GM23248 (cell line): ENCODE measurements around the gene RIPK3. TPM values are rescaled to one million over a fixed set of nuclear protein-coding genes. Genes with fewer than 3 reads are reported as not detected.
A peak's percentile ranks its signal among the peaks of the same experiment; 100 is the strongest.

Source experiments
- DNase-seq: peaks from one replicate; pipeline ENCODE4 v3.0.0-alpha.2; 2015
- H2AFZ ChIP-seq: fragments of 200-600 bp; sonication (generic); 2 replicates; pipeline ENCODE4 v1.6.1; 2016; ENCODE audit warnings: antibody characterized with exemption
- H3F3A ChIP-seq: fragments of 200-600 bp; sonication (generic); 2 replicates; pipeline ENCODE4 v1.6.1; 2016; ENCODE audit warnings: mild to moderate bottlenecking, antibody characterized with exemption, mixed run types; ENCODE audit not compliant: insufficient read depth
- H3K27ac ChIP-seq: fragments of 200-600 bp; sonication (generic); 2 replicates; pipeline ENCODE4 v1.5.1; 2016; ENCODE audit warnings: mild to moderate bottlenecking
- H3K27me3 ChIP-seq: fragments of 200-600 bp; sonication (generic); replicated peaks from 2 replicates; pipeline ENCODE4 v1.6.1; 2016; ENCODE audit warnings: mild to moderate bottlenecking; ENCODE audit not compliant: insufficient read depth
- H3K36me3 ChIP-seq: fragments of 200-600 bp; sonication (generic); 2 replicates; pipeline ENCODE4 v1.6.1; 2016; ENCODE audit warnings: low read depth, mild to moderate bottlenecking
- H3K4me1 ChIP-seq: fragments of 200-600 bp; sonication (generic); 2 replicates; pipeline ENCODE4 v1.6.1; 2016; ENCODE audit warnings: mild to moderate bottlenecking; ENCODE audit not compliant: insufficient read depth
- H3K4me2 ChIP-seq: fragments of 200-600 bp; sonication (generic); one replicate; pipeline ENCODE4 v1.6.1; 2016; ENCODE audit warnings: mild to moderate bottlenecking; ENCODE audit not compliant: unreplicated experiment
- H3K4me3 ChIP-seq: fragments of 200-600 bp; sonication (generic); 2 replicates; pipeline ENCODE4 v1.5.1; 2016; ENCODE audit warnings: mild to moderate bottlenecking
- H3K79me2 ChIP-seq: fragments of 200-600 bp; sonication (generic); 2 replicates; pipeline ENCODE4 v1.6.1; 2016; ENCODE audit warnings: mild to moderate bottlenecking; ENCODE audit not compliant: insufficient read depth
- H3K9ac ChIP-seq: fragments of 200-600 bp; sonication (generic); 2 replicates; pipeline ENCODE4 v1.6.1; 2016; ENCODE audit warnings: mild to moderate bottlenecking
- H3K9me2 ChIP-seq: fragments of 200-600 bp; sonication (generic); 2 replicates; pipeline ENCODE4 v1.6.1; 2016; ENCODE audit warnings: mixed run types, mild to moderate bottlenecking, moderate library complexity; ENCODE audit not compliant: insufficient read depth
- H3K9me3 ChIP-seq: fragments of 200-600 bp; sonication (generic); one replicate; pipeline ENCODE4 v1.6.1; 2017; ENCODE audit warnings: low read depth
- H4K20me1 ChIP-seq: fragments of 200-600 bp; sonication (generic); 2 replicates; pipeline ENCODE4 v1.6.0; 2016; ENCODE audit not compliant: insufficient read depth
- EZH2 ChIP-seq: fragments of 200-600 bp; sonication (generic); IDR thresholded peaks from 2 replicates; pipeline ENCODE4 v1.6.1; 2018; ENCODE audit warnings: antibody characterized with exemption, mild to moderate bottlenecking; ENCODE audit not compliant: insufficient read depth, poor library complexity, severe bottlenecking
- EZH2phosphoT487 ChIP-seq: fragments of 200-600 bp; sonication (generic); IDR thresholded peaks from 2 replicates; pipeline ENCODE4 v1.6.1; 2018; ENCODE audit warnings: antibody characterized with exemption, moderate library complexity, mild to moderate bottlenecking, low read depth; ENCODE audit not compliant: insufficient read depth
- WGBS, 2 experiments: methylation state at CpG; one replicate each; pipeline ENCODE4 v1.1.6; 2015 to 2017; ENCODE audit warnings: low lambda C conversion rate in 2 of 2, low coverage in 1 of 2; ENCODE audit errors: missing lambda C conversion rate in 2 of 2; 5-methylcytosine and 5-hydroxymethylcytosine counted together
- in situ Hi-C: fragments of 300-500 bp; cut with MboI; formaldehyde crosslinking; loops from 2 replicates; pipeline ENCODE4 v1.15.0; 2020
- polyA plus RNA-seq: library from polyadenylated mRNA; unstranded; fragments of >200 nt; fragmentation: Nextera tagmentation; extraction: Ambion mirVana; gene quantifications from 2 replicates; pipeline ENCODE4 v1.2.1, GENCODE V29; 2016
- total RNA-seq: library from RNA; depleted of rRNA; stranded (reverse); fragments of >200 nt; shearing (Covaris generic); gene quantifications from 2 replicates; pipeline ENCODE4 v1.2.3, GENCODE V29; 2014

Gene RIPK3
- total and polyA plus RNA-seq, 2 experiments from 2014 or later: 2.2 to 5.1 TPM

DNA sequence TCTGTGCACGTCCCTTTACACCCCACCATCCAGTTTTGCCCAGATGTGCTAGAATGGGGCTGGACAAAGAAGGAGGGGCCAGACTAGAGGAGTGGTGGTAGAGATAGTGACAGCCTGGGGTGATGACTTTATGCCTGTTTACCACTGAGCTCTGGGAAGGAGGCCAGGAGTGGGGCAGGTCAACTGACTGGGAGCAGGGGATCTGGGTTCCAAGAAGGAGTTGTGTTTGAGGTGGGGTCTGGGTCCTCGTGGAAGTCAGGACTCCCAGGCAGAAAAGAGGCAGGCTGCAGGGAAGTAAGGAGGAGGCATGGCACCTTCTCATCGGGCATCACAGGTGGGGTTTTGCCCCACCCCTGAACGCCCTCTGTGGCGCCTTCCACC, 29.5 kb downstream of the RIPK3 start:
- no peak overlapping the region for H2AFZ ChIP-seq
- peak overlapping the region; percentile 59; the same call in 1 of the 2 replicates for H3K4me3 ChIP-seq
- no peaks in the 10 kb centered on the region for H4K20me1 ChIP-seq
- TF ChIP-seq EZH2: no peak
- no peak for TF ChIP-seq EZH2phosphoT487
- no peaks in the 10 kb centered on the region for H3K9me2 ChIP-seq
- no peaks in the 10 kb centered on the region for H3K79me2 ChIP-seq
- no peak overlapping the region for H3K27ac ChIP-seq
- no peaks in the 10 kb centered on the region for H3K27me3 ChIP-seq
- H3K36me3 ChIP-seq: no peaks in the 10 kb centered on the region
- H3K9me3 ChIP-seq: no peaks in the 10 kb centered on the region
- in situ Hi-C loops: no loop called here
- peak overlapping the region; percentile 52; the same call in 1 of the 2 replicates for H3K9ac ChIP-seq
- H3K4me1 ChIP-seq: peaks cover 15% of the 10 kb centered on the region
- peaks cover 8% of the 10 kb centered on the region; the same call in 1 of the 2 replicates for H3F3A ChIP-seq
- WGBS, 2 experiments: 31 to 40% methylated on average over 4 to 5 of the region's 5 CpGs
- DNase-seq: no peak
- peak overlapping the region; percentile 27 for H3K4me2 ChIP-seq

GRCh38 chr14:24309538-24310264, 30.1 kb downstream of the RIPK3 start, which contains the start of gene LTB4R2:
Gene LTB4R2, plus strand, starts transcription at chr14:24310140. Its CDS starts 525 bp downstream, at chr14:24310665.
- in situ Hi-C loops: no loop called here
- Histone ChIP-seq H3K79me2 (no peaks in the 10 kb centered on the region), H3K36me3 (no peaks in the 10 kb centered on the region; the same call in 1 of the 2 replicates), H3K27ac (no peak within 1 kb of the TSS), H3K4me2 (peak within 1 kb of the TSS; percentile 27), H3K9me3 (no peaks in the 10 kb centered on the region), H3K4me3 (peak within 1 kb of the TSS; percentile 59), H3F3A (peaks cover 8% of the 10 kb centered on the region; the same call in 1 of the 2 replicates), H2AFZ (peak within 1 kb of the TSS; percentile 66), H4K20me1 (no peaks in the 10 kb centered on the region), H3K4me1 (peaks cover 15% of the 10 kb centered on the region), H3K27me3 (no peaks in the 10 kb centered on the region), H3K9ac (peak within 1 kb of the TSS; percentile 52), H3K9me2 (no peaks in the 10 kb centered on the region)
- DNase-seq: no peak
- WGBS, 2 experiments: 68 to 84% methylated on average over 5 of the region's 5 CpGs
- TF ChIP-seq EZH2phosphoT487 (no peak), EZH2 (no peak)

DNA sequence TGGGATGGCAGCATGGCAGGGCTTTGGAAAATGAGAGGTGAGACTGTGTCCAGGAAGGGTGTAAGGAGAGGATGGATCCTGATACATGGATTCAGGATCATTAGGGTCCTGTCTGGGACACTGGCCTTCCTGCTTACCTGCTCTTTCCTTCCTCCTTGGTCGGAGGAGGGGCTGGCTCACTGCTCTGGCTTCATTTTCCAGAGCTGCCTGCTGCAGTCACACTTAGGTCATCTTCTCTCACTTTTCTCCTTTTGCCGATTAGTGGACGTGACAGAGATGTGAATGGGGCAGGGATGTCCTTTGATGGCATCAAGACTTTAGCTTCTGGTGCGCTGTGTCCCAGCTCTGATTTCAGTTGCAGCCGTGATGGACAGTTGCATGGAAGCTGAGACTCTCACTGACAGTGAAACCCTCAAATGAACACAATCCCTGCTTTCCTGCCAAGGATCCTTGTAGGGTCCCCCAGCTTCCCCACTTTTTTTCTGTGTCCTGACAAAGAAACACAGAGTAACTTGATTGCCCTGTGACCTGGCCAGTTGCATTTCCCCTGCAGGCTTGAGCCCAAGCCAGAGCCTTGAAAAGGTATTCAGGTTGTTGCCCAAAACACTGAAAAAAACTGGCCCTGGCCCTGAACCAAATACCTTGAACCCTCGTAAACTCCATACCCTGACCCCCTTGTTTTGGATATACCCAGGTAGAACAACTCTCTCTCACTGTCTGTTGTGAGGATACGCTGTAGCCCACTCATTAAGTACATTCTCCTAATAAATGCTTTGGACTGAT, 31.3 kb downstream of the RIPK3 start:
- Histone ChIP-seq H3K27me3 (no peaks in the 10 kb centered on the region), H3K4me3 (no peak overlapping the region), H3F3A (peaks cover 8% of the 10 kb centered on the region; the same call in 1 of the 2 replicates), H3K4me2 (no peak overlapping the region), H2AFZ (no peak overlapping the region), H3K4me1 (peaks cover 15% of the 10 kb centered on the region), H3K9me3 (no peaks in the 10 kb centered on the region), H3K79me2 (no peaks in the 10 kb centered on the region), H3K9me2 (no peaks in the 10 kb centered on the region), H3K27ac (no peak overlapping the region), H3K9ac (no peak overlapping the region), H4K20me1 (no peaks in the 10 kb centered on the region), H3K36me3 (peaks cover 5% of the 10 kb centered on the region; the same call in 1 of the 2 replicates)
- in situ Hi-C loops: no loop called here
- TF ChIP-seq EZH2phosphoT487: no peak
- TF ChIP-seq EZH2: no peak
- no peak for DNase-seq
- WGBS, 2 experiments: 73 to 76% methylated on average over 7 of the region's 7 CpGs

DNA sequence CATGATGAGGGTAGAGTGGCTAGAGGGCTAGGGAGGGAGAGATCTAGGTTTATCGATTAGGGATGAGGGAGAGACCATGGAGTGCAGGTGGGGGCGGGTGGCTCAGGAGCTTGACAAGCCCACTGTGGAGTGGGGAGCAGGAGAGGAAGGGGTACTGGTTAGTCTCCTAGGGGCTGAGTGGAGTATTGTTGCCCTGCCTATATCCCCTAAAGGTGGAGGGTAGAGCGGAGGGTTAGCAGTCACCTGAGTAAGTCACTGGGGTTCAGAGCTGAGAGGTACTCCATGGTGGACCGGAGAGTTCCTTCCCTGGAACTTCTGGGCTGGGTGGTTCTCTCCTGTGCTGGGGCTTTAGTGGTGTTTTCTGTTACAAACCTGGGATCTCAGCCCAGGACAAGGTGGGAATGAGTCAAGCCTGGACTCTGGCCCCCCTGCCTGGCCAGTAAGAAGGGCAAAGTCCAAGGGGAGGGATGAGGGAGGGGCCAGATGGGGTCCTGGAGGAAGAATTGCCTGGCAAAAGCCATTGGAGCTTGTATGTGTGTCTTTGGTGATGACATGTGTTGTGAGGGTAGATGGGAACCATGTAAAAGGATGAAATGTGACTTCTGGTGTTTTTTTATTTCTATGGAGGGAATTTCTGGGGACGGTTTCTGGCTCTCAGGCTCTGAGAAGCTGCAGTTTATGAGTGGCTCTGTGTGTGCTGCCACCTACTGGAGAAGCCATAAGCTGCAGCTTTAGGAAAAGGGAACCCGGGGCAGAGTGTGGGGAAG, 32.0 kb downstream of the RIPK3 start, which contains the start of gene CIDEB:
CIDEB (minus strand) TSS at position 403 of the 767 bp plus-strand sequence; CDS start at position 284, 119 bp downstream.
- H3K36me3 ChIP-seq: peaks cover 10% of the 10 kb centered on the region; the same call in 1 of the 2 replicates

More for the DNA sequence above, 32.0 kb downstream of the RIPK3 start, which contains the start of gene CIDEB:
- Histone ChIP-seq H3K4me3 (no peak within 1 kb of the TSS), H3K9me3 (no peaks in the 10 kb centered on the region), H3K4me1 (peaks cover 15% of the 10 kb centered on the region), H3K27me3 (no peaks in the 10 kb centered on the region), H3K4me2 (no peak within 1 kb of the TSS), H2AFZ (no peak within 1 kb of the TSS), H3K27ac (no peak within 1 kb of the TSS), H4K20me1 (no peaks in the 10 kb centered on the region), H3F3A (peaks cover 8% of the 10 kb centered on the region; the same call in 1 of the 2 replicates), H3K79me2 (no peaks in the 10 kb centered on the region), H3K9ac (no peak within 1 kb of the TSS), H3K9me2 (no peaks in the 10 kb centered on the region)
- in situ Hi-C loops: no loop called here
- no peak for TF ChIP-seq EZH2phosphoT487
- TF ChIP-seq EZH2: no peak
- WGBS, 2 experiments: 61 to 66% methylated on average over 6 of the region's 6 CpGs
- DNase-seq: peak; percentile 75
